Measurements from ENCODE around the gene DAAM2.
A peak's percentile ranks its signal among the peaks of the same experiment; 100 is the strongest.

The DAAM2 gene

GRCh38 chr6:39786649-39787048, 5.5 kb upstream of the DAAM2 start:
- H3K27me3 ChIP-seq (ENCODE audit: control insufficient read depth in 1 of 2, insufficient read depth in 2 of 2, low read length in 2 of 2): peaks cover 0 to 7% of the 10 kb centered on the region in 2 donors
- H3K9ac ChIP-seq (ENCODE audit: low read depth in 1 of 2, low read length in 2 of 2): no peak overlapping the region

GRCh38 chr6:39787322-39787721, 4.9 kb upstream of the DAAM2 start:
- Histone ChIP-seq H3K4me1 (ENCODE audit: control insufficient read depth in 1 of 2, insufficient read depth in 2 of 2, low read length in 2 of 2) (peaks cover 0 to 4% of the 10 kb centered on the region in 2 donors), H3K27me3 (ENCODE audit: control insufficient read depth in 1 of 2, insufficient read depth in 2 of 2, low read length in 2 of 2) (peaks cover 0 to 11% of the 10 kb centered on the region in 2 donors), H3K36me3 (ENCODE audit: control insufficient read depth in 1 of 2, insufficient read depth in 2 of 2, low read length in 2 of 2) (no peaks in the 10 kb centered on the region), H3K4me3 (ENCODE audit: low read depth in 1 of 2, low read length in 2 of 2) (no peak overlapping the region), H3K9ac (ENCODE audit: low read depth in 1 of 2, low read length in 2 of 2) (no peak overlapping the region), H3K9me3 (ENCODE audit: control insufficient read depth in 1 of 2, low read length in 2 of 2) (peaks cover 0 to 5% of the 10 kb centered on the region in 2 donors), H3K27ac (ENCODE audit: low read depth, low read length) (no peak overlapping the region)

More at GRCh38 chr6:39786649-39787048, 5.5 kb upstream of the DAAM2 start:
- Histone ChIP-seq H3K4me3 (ENCODE audit: low read depth in 1 of 2, low read length in 2 of 2) (no peak overlapping the region), H3K27ac (ENCODE audit: low read depth, low read length) (no peak overlapping the region), H3K9me3 (ENCODE audit: control insufficient read depth in 1 of 2, low read length in 2 of 2) (peaks cover 0 to 5% of the 10 kb centered on the region in 2 donors), H3K36me3 (ENCODE audit: control insufficient read depth in 1 of 2, insufficient read depth in 2 of 2, low read length in 2 of 2) (no peaks in the 10 kb centered on the region), H3K4me1 (ENCODE audit: control insufficient read depth in 1 of 2, insufficient read depth in 2 of 2, low read length in 2 of 2) (no peaks in the 10 kb centered on the region)

- Histone ChIP-seq H3K4me1 (ENCODE audit: control insufficient read depth in 1 of 2, insufficient read depth in 2 of 2, low read length in 2 of 2) (peaks cover 0 to 4% of the 10 kb centered on the region in 2 donors), H3K4me3 (ENCODE audit: low read depth in 1 of 2, low read length in 2 of 2) (no peak overlapping the region), H3K9me3 (ENCODE audit: control insufficient read depth in 1 of 2, low read length in 2 of 2) (no peaks in the 10 kb centered on the region), H3K36me3 (ENCODE audit: control insufficient read depth in 1 of 2, insufficient read depth in 2 of 2, low read length in 2 of 2) (no peaks in the 10 kb centered on the region), H3K9ac (ENCODE audit: low read depth in 1 of 2, low read length in 2 of 2) (no peak overlapping the region), H3K27me3 (ENCODE audit: control insufficient read depth in 1 of 2, insufficient read depth in 2 of 2, low read length in 2 of 2) (peaks cover 14 to 27% of the 10 kb centered on the region in 2 donors), H3K27ac (ENCODE audit: low read depth, low read length) (no peak overlapping the region)
Measured at GRCh38 chr6:39790772-39791171, 1.4 kb upstream of the DAAM2 start.

- Histone ChIP-seq H3K36me3 (ENCODE audit: control insufficient read depth in 1 of 2, insufficient read depth in 2 of 2, low read length in 2 of 2) (no peaks in the 10 kb centered on the region), H3K4me3 (ENCODE audit: low read depth in 1 of 2, low read length in 2 of 2) (no peak overlapping the region), H3K4me1 (ENCODE audit: control insufficient read depth in 1 of 2, insufficient read depth in 2 of 2, low read length in 2 of 2) (peaks cover 0 to 4% of the 10 kb centered on the region in 2 donors), H3K27me3 (ENCODE audit: control insufficient read depth in 1 of 2, insufficient read depth in 2 of 2, low read length in 2 of 2) (peaks cover 14 to 27% of the 10 kb centered on the region in 2 donors), H3K9me3 (ENCODE audit: control insufficient read depth in 1 of 2, low read length in 2 of 2) (no peaks in the 10 kb centered on the region), H3K9ac (ENCODE audit: low read depth in 1 of 2, low read length in 2 of 2) (no peak overlapping the region), H3K27ac (ENCODE audit: low read depth, low read length) (no peak overlapping the region)
Measured at GRCh38 chr6:39791311-39791710, 865 bp upstream of the DAAM2 start.

- Histone ChIP-seq H3K4me3 (ENCODE audit: low read depth in 1 of 2, low read length in 2 of 2) (peak overlapping the region; percentile 49 to 69), H3K36me3 (ENCODE audit: control insufficient read depth in 1 of 2, insufficient read depth in 2 of 2, low read length in 2 of 2) (no peaks in the 10 kb centered on the region), H3K27ac (ENCODE audit: low read depth, low read length) (no peak overlapping the region), H3K9me3 (ENCODE audit: control insufficient read depth in 1 of 2, low read length in 2 of 2) (no peaks in the 10 kb centered on the region), H3K4me1 (ENCODE audit: control insufficient read depth in 1 of 2, insufficient read depth in 2 of 2, low read length in 2 of 2) (peaks cover 0 to 4% of the 10 kb centered on the region in 2 donors), H3K27me3 (ENCODE audit: control insufficient read depth in 1 of 2, insufficient read depth in 2 of 2, low read length in 2 of 2) (peaks cover 14 to 29% of the 10 kb centered on the region in 2 donors), H3K9ac (ENCODE audit: low read depth in 1 of 2, low read length in 2 of 2) (peak overlapping the region; percentile 43 to 53)
Measured at GRCh38 chr6:39792540-39793450, 619 bp downstream of the DAAM2 start.

- H3K9ac ChIP-seq (ENCODE audit: low read depth in 1 of 2, low read length in 2 of 2): peak overlapping the region in 1 of 2 donors; percentile 35
- H3K27ac ChIP-seq (ENCODE audit: low read depth, low read length): no peak overlapping the region
- peak overlapping the region; percentile 42 to 69 for H3K4me3 ChIP-seq (ENCODE audit: low read depth in 1 of 2, low read length in 2 of 2)
- peaks cover 0 to 4% of the 10 kb centered on the region in 2 donors for H3K4me1 ChIP-seq (ENCODE audit: control insufficient read depth in 1 of 2, insufficient read depth in 2 of 2, low read length in 2 of 2)
- no peaks in the 10 kb centered on the region for H3K9me3 ChIP-seq (ENCODE audit: control insufficient read depth in 1 of 2, low read length in 2 of 2)
- no peaks in the 10 kb centered on the region for H3K36me3 ChIP-seq (ENCODE audit: control insufficient read depth in 1 of 2, insufficient read depth in 2 of 2, low read length in 2 of 2)
- H3K27me3 ChIP-seq (ENCODE audit: control insufficient read depth in 1 of 2, insufficient read depth in 2 of 2, low read length in 2 of 2): peaks cover 14 to 29% of the 10 kb centered on the region in 2 donors
Measured at GRCh38 chr6:39793516-39793915, 1.3 kb downstream of the DAAM2 start.

GRCh38 chr6:39794231-39794630, 2.1 kb downstream of the DAAM2 start:
- Histone ChIP-seq H3K4me1 (ENCODE audit: control insufficient read depth in 1 of 2, insufficient read depth in 2 of 2, low read length in 2 of 2) (peaks cover 0 to 4% of the 10 kb centered on the region in 2 donors), H3K27me3 (ENCODE audit: control insufficient read depth in 1 of 2, insufficient read depth in 2 of 2, low read length in 2 of 2) (peaks cover 14 to 29% of the 10 kb centered on the region in 2 donors), H3K27ac (ENCODE audit: low read depth, low read length) (no peak overlapping the region), H3K36me3 (ENCODE audit: control insufficient read depth in 1 of 2, insufficient read depth in 2 of 2, low read length in 2 of 2) (no peaks in the 10 kb centered on the region), H3K9ac (ENCODE audit: low read depth in 1 of 2, low read length in 2 of 2) (no peak overlapping the region), H3K9me3 (ENCODE audit: control insufficient read depth in 1 of 2, low read length in 2 of 2) (no peaks in the 10 kb centered on the region), H3K4me3 (ENCODE audit: low read depth in 1 of 2, low read length in 2 of 2) (peak overlapping the region; percentile 42 to 69)

GRCh38 chr6:39797751-39798150, 5.6 kb downstream of the DAAM2 start:
- H3K4me3 ChIP-seq (ENCODE audit: low read depth in 1 of 2, low read length in 2 of 2): no peak overlapping the region
- peaks cover 4 to 7% of the 10 kb centered on the region in 2 donors for H3K4me1 ChIP-seq (ENCODE audit: control insufficient read depth in 1 of 2, insufficient read depth in 2 of 2, low read length in 2 of 2)
- H3K9me3 ChIP-seq (ENCODE audit: control insufficient read depth in 1 of 2, low read length in 2 of 2): no peaks in the 10 kb centered on the region
- H3K27me3 ChIP-seq (ENCODE audit: control insufficient read depth in 1 of 2, insufficient read depth in 2 of 2, low read length in 2 of 2): peaks cover 10 to 18% of the 10 kb centered on the region in 2 donors
- H3K36me3 ChIP-seq (ENCODE audit: control insufficient read depth in 1 of 2, insufficient read depth in 2 of 2, low read length in 2 of 2): no peaks in the 10 kb centered on the region
- H3K9ac ChIP-seq (ENCODE audit: low read depth in 1 of 2, low read length in 2 of 2): no peak overlapping the region
- H3K27ac ChIP-seq (ENCODE audit: low read depth, low read length): no peak overlapping the region

GRCh38 chr6:39800034-39801032, 8.2 kb downstream of the DAAM2 start:
- Histone ChIP-seq H3K36me3 (ENCODE audit: control insufficient read depth in 1 of 2, insufficient read depth in 2 of 2, low read length in 2 of 2) (no peaks in the 10 kb centered on the region), H3K27me3 (ENCODE audit: control insufficient read depth in 1 of 2, insufficient read depth in 2 of 2, low read length in 2 of 2) (peaks cover 0 to 2% of the 10 kb centered on the region in 2 donors), H3K4me3 (ENCODE audit: low read depth in 1 of 2, low read length in 2 of 2) (no peak overlapping the region), H3K4me1 (ENCODE audit: control insufficient read depth in 1 of 2, insufficient read depth in 2 of 2, low read length in 2 of 2) (peaks cover 4 to 10% of the 10 kb centered on the region in 2 donors), H3K9ac (ENCODE audit: low read depth in 1 of 2, low read length in 2 of 2) (no peak overlapping the region), H3K9me3 (ENCODE audit: control insufficient read depth in 1 of 2, low read length in 2 of 2) (no peaks in the 10 kb centered on the region), H3K27ac (ENCODE audit: low read depth, low read length) (no peak overlapping the region)
